MCF 10A (cell line): ENCODE measurements around the gene TAF1C. TPM values are rescaled to one million over a fixed set of nuclear protein-coding genes. Genes with fewer than 3 reads are reported as not detected.

Experiments
- BruUV-seq: library from RNA; stranded (reverse); fragments of 400-500 nt; replicated peaks from 2 replicates; lab custom pipeline; 2021; lab: Mats Ljungman, UMichigan
- CTCF ChIA-PET: fragments of 300-600 bp; sonication (Branson Sonifier 250); formaldehyde crosslinking; extraction: SDS; loops from one replicate; lab custom pipeline; 2021; ENCODE audit warnings: antibody characterized with exemption, inconsistent platforms; lab: Yijun Ruan, JAX
- POLR2A ChIA-PET: fragments of 300-600, 350-650 bp; sonication (Branson Sonifier 250); formaldehyde crosslinking; extraction: SDS; loops from one replicate; lab custom pipeline; 2020; ENCODE audit warnings: antibody characterized with exemption, inconsistent platforms; lab: Yijun Ruan, JAX
- DNase-seq: peaks from one replicate; pipeline ENCODE4 v3.0.0-alpha.2; 2018; ENCODE audit not compliant: unreplicated experiment
- H3K27ac Mint-ChIP-seq: one replicate; pipeline ENCODE4 v1.8.0; 2022; ENCODE audit warnings: mild to moderate bottlenecking, low read depth, mixed read lengths; ENCODE audit not compliant: unreplicated experiment
- H3K27me3 Mint-ChIP-seq: one replicate; pipeline ENCODE4 v1.8.0; 2022; ENCODE audit warnings: mixed read lengths; ENCODE audit not compliant: insufficient read depth, unreplicated experiment
- H3K36me3 Mint-ChIP-seq: one replicate; pipeline ENCODE4 v1.8.0; 2022; ENCODE audit warnings: mild to moderate bottlenecking, moderate library complexity, mixed read lengths; ENCODE audit not compliant: insufficient read depth, unreplicated experiment
- H3K4me1 Mint-ChIP-seq: one replicate; pipeline ENCODE4 v1.8.0; 2022; ENCODE audit warnings: mixed read lengths; ENCODE audit not compliant: insufficient read depth, unreplicated experiment
- H3K4me3 Mint-ChIP-seq: one replicate; pipeline ENCODE4 v1.8.0; 2022; ENCODE audit warnings: mild to moderate bottlenecking, moderate library complexity, mixed read lengths; ENCODE audit not compliant: unreplicated experiment
- H3K9me3 Mint-ChIP-seq: one replicate; pipeline ENCODE4 v1.8.0; 2022; ENCODE audit warnings: mixed read lengths; ENCODE audit not compliant: unreplicated experiment
- intact Hi-C: fragments of 100-400 bp; cut with micrococcal nuclease; formaldehyde crosslinking; loops from 2 replicates; pipeline ENCODE4 v1.14.1; 2022
- total RNA-seq: library from RNA; stranded (reverse); gene quantifications from 2 replicates; pipeline ENCODE4 v1.2.3, GENCODE V29; 2022
- TF ChIP-seq, protein P1 (sequence below): fragments of 200-600 bp; IDR thresholded peaks from one replicate; pipeline ENCODE4 v1.8.0; 2022; ENCODE audit warnings: antibody characterized with exemption, mild to moderate bottlenecking; ENCODE audit not compliant: unreplicated experiment

The TAF1C gene
- total RNA-seq, 1 experiment from 2014 or later, result 35.1 TPM

DNA sequence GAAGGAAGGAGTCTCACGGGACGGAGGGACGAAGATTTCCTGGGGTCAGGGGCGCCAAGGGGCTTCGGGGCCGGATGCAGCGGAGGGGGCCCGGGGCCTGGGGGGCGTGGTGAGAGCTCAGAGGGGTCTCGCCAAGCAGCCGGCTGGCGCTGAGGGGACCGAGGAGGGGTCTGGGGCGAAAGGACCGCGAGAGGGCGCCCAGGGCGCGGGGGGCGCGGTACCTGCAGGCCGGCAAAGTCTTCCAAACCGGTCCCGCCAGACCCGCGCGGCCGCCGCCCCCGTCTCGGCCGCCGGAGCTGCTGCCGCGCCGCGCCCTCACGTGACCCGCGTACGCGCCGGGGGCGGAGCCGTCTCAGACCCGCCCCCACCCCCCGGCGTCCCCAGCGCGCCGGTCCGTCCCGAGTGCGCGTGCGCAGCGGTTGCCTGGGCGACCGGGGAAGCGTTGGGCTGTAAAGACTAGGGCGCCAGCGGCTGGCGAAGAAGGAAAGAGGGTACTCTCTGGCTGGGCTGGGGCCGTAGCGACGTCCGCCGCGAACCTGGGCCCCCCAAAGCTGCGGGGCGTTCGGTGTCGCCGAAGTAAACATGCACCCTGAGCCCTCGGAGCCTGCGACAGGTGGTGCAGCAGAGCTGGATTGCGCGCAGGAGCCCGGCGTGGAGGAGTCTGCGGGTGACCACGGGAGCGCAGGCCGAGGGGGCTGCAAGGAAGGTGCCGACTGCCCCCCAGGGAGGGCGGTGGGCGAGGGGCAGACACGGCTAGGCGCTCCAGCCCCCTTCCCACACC lies 41.8 kb downstream of the TAF1C start, which contains the start of the genes DNAAF1 and HSDL1:
Gene DNAAF1, plus strand, starts transcription at position 450 of the 781 bp plus-strand sequence. Its CDS starts 133 bp downstream, at position 583.
Gene HSDL1, minus strand, starts transcription at position 319 of the 781 bp plus-strand sequence. CDS start 13,856 bp downstream, outside the sequence.
- intact Hi-C loops, result no loop called here
- Mint-ChIP-seq H3K4me1 (peaks cover under 1% of the 10 kb centered on the region), H3K27me3 (no peaks in the 10 kb centered on the region), H3K4me3 (peak within 1 kb of the TSS; percentile 88), H3K9me3 (no peaks in the 10 kb centered on the region), H3K27ac (peak within 1 kb of the TSS; percentile 76), H3K36me3 (peaks cover 4% of the 10 kb centered on the region)
- ChIA-PET CTCF (interaction anchor here (0.6 to 1.0 kb wide), 3 partner anchors 13 to 58 kb away, joined by 3 to 7 read pairs (median 3); no protein-coding TSS in a partner anchor), POLR2A (interaction anchor here (0.6 to 2.6 kb wide), 7 partner anchors 8 to 41 kb away, joined by 3 to 24 read pairs (median 3); partner anchors contain the start of genes MBTPS1 and TAF1C)
- TF ChIP-seq, protein P1, sequence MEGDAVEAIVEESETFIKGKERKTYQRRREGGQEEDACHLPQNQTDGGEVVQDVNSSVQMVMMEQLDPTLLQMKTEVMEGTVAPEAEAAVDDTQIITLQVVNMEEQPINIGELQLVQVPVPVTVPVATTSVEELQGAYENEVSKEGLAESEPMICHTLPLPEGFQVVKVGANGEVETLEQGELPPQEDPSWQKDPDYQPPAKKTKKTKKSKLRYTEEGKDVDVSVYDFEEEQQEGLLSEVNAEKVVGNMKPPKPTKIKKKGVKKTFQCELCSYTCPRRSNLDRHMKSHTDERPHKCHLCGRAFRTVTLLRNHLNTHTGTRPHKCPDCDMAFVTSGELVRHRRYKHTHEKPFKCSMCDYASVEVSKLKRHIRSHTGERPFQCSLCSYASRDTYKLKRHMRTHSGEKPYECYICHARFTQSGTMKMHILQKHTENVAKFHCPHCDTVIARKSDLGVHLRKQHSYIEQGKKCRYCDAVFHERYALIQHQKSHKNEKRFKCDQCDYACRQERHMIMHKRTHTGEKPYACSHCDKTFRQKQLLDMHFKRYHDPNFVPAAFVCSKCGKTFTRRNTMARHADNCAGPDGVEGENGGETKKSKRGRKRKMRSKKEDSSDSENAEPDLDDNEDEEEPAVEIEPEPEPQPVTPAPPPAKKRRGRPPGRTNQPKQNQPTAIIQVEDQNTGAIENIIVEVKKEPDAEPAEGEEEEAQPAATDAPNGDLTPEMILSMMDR, result no peak
- no TSS peak for BruUV-seq
- peak; percentile 81 for DNase-seq

DNA sequence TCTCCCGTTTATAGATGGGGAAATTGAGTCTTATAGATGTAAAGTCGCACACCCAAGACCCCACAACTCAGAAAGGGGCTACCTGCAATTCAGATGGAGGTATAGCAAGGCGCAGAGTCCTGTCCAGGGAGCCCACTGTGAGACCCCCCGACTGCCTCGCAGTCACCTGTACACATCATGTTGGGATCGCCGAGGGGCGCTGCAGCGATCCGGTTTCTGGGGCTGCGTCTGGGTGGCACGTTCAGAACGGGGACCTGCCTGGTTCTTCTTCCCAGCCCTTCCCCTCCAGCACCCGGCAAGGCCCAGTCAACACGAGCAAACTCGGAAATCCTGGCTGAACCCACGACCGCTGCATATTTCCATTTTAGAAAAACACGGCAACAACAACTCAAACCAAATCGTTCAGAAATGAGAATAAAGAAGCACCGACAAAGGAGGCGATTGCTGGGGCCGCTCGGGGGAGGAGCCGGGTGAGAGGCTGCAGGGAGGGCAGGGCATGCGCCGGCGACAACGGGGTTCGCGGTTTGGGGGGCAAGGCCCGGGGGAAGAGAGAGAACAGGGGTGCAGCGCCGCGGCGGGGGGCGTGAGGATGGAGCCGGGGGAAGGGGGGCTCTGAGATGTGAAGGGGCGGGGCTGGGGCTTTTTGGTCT lies 42.5 kb downstream of the TAF1C start:
- Mint-ChIP-seq H3K4me3 (peak overlapping the region; percentile 88), H3K4me1 (peaks cover 4% of the 10 kb centered on the region), H3K36me3 (peaks cover 4% of the 10 kb centered on the region), H3K27ac (peak overlapping the region; percentile 76), H3K27me3 (no peaks in the 10 kb centered on the region), H3K9me3 (no peaks in the 10 kb centered on the region)
- ChIA-PET POLR2A (interaction anchor here (0.6 to 2.6 kb wide), 6 partner anchors 11 to 42 kb away, joined by 3 to 24 read pairs (median 3); partner anchors contain the start of genes MBTPS1 and TAF1C), CTCF (interaction anchor here (0.6 to 1.0 kb wide), 6 partner anchors 12 to 57 kb away, joined by 3 to 7 read pairs (median 4); partner anchors contain the start of gene TAF1C)
- intact Hi-C loops, result no loop called here
- DNase-seq, result peak; percentile 16
- TF ChIP-seq, protein P1, result no peak
- BruUV-seq, result no TSS peak

DNA sequence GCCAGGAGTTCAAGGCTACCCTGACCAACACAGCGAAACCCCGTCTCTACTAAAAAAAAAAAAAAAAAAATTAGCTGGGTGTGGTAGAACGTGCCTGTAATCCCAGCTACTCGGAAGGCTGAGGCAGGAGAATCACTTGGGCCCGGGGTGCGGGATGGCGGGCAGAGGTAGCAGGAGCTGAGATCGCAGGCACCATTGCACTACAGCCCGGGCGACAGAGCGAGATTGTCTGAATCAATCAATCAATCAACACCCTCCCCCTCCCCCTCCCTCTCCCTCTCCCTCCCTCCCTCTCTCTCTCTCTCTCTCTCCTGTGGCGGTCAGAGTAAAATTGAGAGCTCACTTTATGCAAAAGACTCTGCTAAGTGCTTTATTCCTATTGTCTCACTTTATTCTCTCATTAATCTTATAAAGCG lies 43.1 kb downstream of the TAF1C start:
- peaks cover 4% of the 10 kb centered on the region for H3K4me1 Mint-ChIP-seq
- POLR2A ChIA-PET, result interaction anchor here (2.6 kb wide), 1 partner anchor 27 kb away, joined by 24 read pairs; the partner anchor contains the start of gene MBTPS1
- no peaks in the 10 kb centered on the region for H3K27me3 Mint-ChIP-seq
- H3K27ac Mint-ChIP-seq, result peak overlapping the region; percentile 76
- no TSS peak for BruUV-seq
- no peaks in the 10 kb centered on the region for H3K9me3 Mint-ChIP-seq
- no peak for DNase-seq
- H3K4me3 Mint-ChIP-seq, result peak overlapping the region; percentile 88
- peaks cover 4% of the 10 kb centered on the region for H3K36me3 Mint-ChIP-seq
- TF ChIP-seq, protein P1, result no peak
- CTCF ChIA-PET, result interaction anchor here (0.8 to 1.0 kb wide), 3 partner anchors 26 to 43 kb away, joined by 3 to 4 read pairs (median 4); partner anchors contain the start of gene TAF1C
- intact Hi-C loops, result no loop called here
